IMR-90 (cell line): ENCODE results near the gene RBFOX1. TPM values are rescaled to one million over a fixed set of nuclear protein-coding genes. Genes with fewer than 3 reads are reported as not detected.

Experiments used
- ATAC-seq: fragments of 200-7000 bp; cut with Tn5 transposase; 2 replicates; pipeline ENCODE4 v1.9.1; 2020; ENCODE audit warnings: low read depth, mild to moderate bottlenecking, moderate library complexity
- BruUV-seq: library from RNA; stranded (reverse); fragments of 400-500 nt; replicated peaks from 2 replicates; lab custom pipeline; 2021; lab: Mats Ljungman, UMichigan
- CTCF ChIA-PET: fragments of 300-600 bp; formaldehyde crosslinking; extraction: SDS; loops from one replicate; lab custom pipeline; 2021; ENCODE audit warnings: antibody characterized with exemption; lab: Yijun Ruan, JAX
- POLR2A ChIA-PET: fragments of 300-600 bp; sonication (Branson Sonifier 250); formaldehyde crosslinking; loops from one replicate; lab custom pipeline; 2022; ENCODE audit warnings: antibody characterized with exemption; ENCODE audit not compliant: unreplicated experiment; lab: Charles Lee
- DNase-seq: peaks from one replicate; pipeline ENCODE4 v3.0.0; 2013
- H2AFZ ChIP-seq: replicated peaks from 2 replicates; pipeline ENCODE3; 2013; ENCODE audit warnings: low read length, mild to moderate bottlenecking; ENCODE audit not compliant: poor library complexity
- H2AK5ac ChIP-seq: 2 replicates; pipeline ENCODE4 v1.6.1; 2013; ENCODE audit warnings: low read depth, low read length, inconsistent platforms
- H2AK9ac ChIP-seq: replicated peaks from 2 replicates; pipeline ENCODE3; 2013; ENCODE audit warnings: mild to moderate bottlenecking, low read depth, low read length, moderate library complexity; ENCODE audit not compliant: poor library complexity
- H2BK120ac ChIP-seq: 2 replicates; pipeline ENCODE4 v1.6.1; 2013; ENCODE audit warnings: low read depth, low read length, inconsistent platforms
- H2BK15ac ChIP-seq: 3 replicates; pipeline ENCODE4 v1.6.1; 2013; ENCODE audit warnings: low read depth, low read length, inconsistent platforms
- H2BK20ac ChIP-seq: 2 replicates; pipeline ENCODE4 v1.6.1; 2013; ENCODE audit warnings: low read depth, mild to moderate bottlenecking, inconsistent platforms, low read length, moderate library complexity
- H2BK5ac ChIP-seq: 2 replicates; pipeline ENCODE4 v1.6.1; 2013; ENCODE audit warnings: mild to moderate bottlenecking, low read depth, low read length, inconsistent platforms; ENCODE audit not compliant: poor library complexity, severe bottlenecking
- H3K14ac ChIP-seq: replicated peaks from 2 replicates; pipeline ENCODE4 v1.6.1; 2013; ENCODE audit warnings: low read depth, low read length, inconsistent platforms
- H3K18ac ChIP-seq: 2 replicates; pipeline ENCODE4 v1.6.1; 2013; ENCODE audit warnings: low read depth, low read length, control low read depth
- H3K23ac ChIP-seq: 2 replicates; pipeline ENCODE4 v1.6.1; 2013; ENCODE audit warnings: low read depth, low read length, inconsistent platforms
- H3K27ac ChIP-seq: 2 replicates; pipeline ENCODE4 v1.5.1; 2013; ENCODE audit warnings: mild to moderate bottlenecking, control low read depth, low read length; ENCODE audit not compliant: insufficient read depth
- H3K27me3 ChIP-seq: 2 replicates; pipeline ENCODE4 v1.6.1; 2013; ENCODE audit warnings: low read length; ENCODE audit not compliant: control insufficient read depth, insufficient read depth
- H3K36me3 ChIP-seq: 2 replicates; pipeline ENCODE4 v1.6.1; 2013; ENCODE audit warnings: low read length, mixed read lengths; ENCODE audit not compliant: control insufficient read depth, insufficient read depth
- H3K4ac ChIP-seq: 2 replicates; pipeline ENCODE4 v1.6.1; 2013; ENCODE audit warnings: low read depth, low read length, inconsistent platforms
- H3K4me1 ChIP-seq: 2 replicates; pipeline ENCODE4 v1.6.1; 2013; ENCODE audit warnings: low read length, mixed read lengths; ENCODE audit not compliant: control insufficient read depth, insufficient read depth
- H3K4me2 ChIP-seq: 2 replicates; pipeline ENCODE4 v1.6.1; 2013; ENCODE audit warnings: low read depth, mild to moderate bottlenecking, control low read depth, low read length, moderate library complexity
- H3K4me3 ChIP-seq: 2 replicates; pipeline ENCODE4 v1.5.1; 2013; ENCODE audit warnings: low read depth, mild to moderate bottlenecking, control low read depth, low read length, moderate library complexity; ENCODE audit not compliant: insufficient read depth
- H3K56ac ChIP-seq: 2 replicates; pipeline ENCODE4 v1.6.1; 2013; ENCODE audit warnings: low read length, inconsistent platforms; ENCODE audit not compliant: insufficient read depth; ENCODE audit errors: extremely low read depth
- H3K79me1 ChIP-seq, 2 experiments: 2 replicates each; pipeline ENCODE4 v1.6.1; 2013; ENCODE audit warnings: low read length in 2 of 2, inconsistent platforms in 1 of 2, low read depth in 1 of 2
- H3K9ac ChIP-seq: 2 replicates; pipeline ENCODE4 v1.6.1; 2013; ENCODE audit warnings: low read depth, low read length, control low read depth
- H3K9me1 ChIP-seq: 2 replicates; pipeline ENCODE4 v1.6.1; 2013; ENCODE audit warnings: low read length, inconsistent platforms; ENCODE audit not compliant: insufficient read depth
- H3K9me3 ChIP-seq: 2 replicates; pipeline ENCODE4 v1.6.1; 2013; ENCODE audit warnings: low read length; ENCODE audit not compliant: control insufficient read depth, insufficient read depth
- H4K20me1 ChIP-seq: 2 replicates; pipeline ENCODE4 v1.6.1; 2013; ENCODE audit warnings: low read length, inconsistent platforms; ENCODE audit not compliant: insufficient read depth
- H4K5ac ChIP-seq: 2 replicates; pipeline ENCODE4 v1.6.1; 2013; ENCODE audit warnings: mild to moderate bottlenecking, low read depth, low read length, control low read depth
- H4K8ac ChIP-seq, 2 experiments: 2 replicates each; pipeline ENCODE4 v1.6.1; 2013; ENCODE audit warnings: low read depth in 2 of 2, low read length in 2 of 2, control low read depth in 1 of 2, inconsistent platforms in 1 of 2
- H4K91ac ChIP-seq: 2 replicates; pipeline ENCODE4 v1.6.1; 2013; ENCODE audit warnings: low read depth, low read length, inconsistent platforms; ENCODE audit not compliant: insufficient read depth
- CHD1 ChIP-seq: IDR thresholded peaks from 2 replicates; pipeline ENCODE4 v1.6.1; 2012; ENCODE audit warnings: low read depth, low read length, improper control_type of control experiment
- FOS ChIP-seq: fragments of 150-350 bp; IDR thresholded peaks from 2 replicates; pipeline ENCODE4 v1.6.1; 2016; ENCODE audit warnings: low read depth, low read length
- MXI1 ChIP-seq: IDR thresholded peaks from 2 replicates; pipeline ENCODE4 v1.6.1; 2012; ENCODE audit warnings: low read depth, mild to moderate bottlenecking, low read length, moderate library complexity, borderline replicate concordance
- POLR2A ChIP-seq: IDR thresholded peaks from 2 replicates; pipeline ENCODE4 v1.6.1; 2012; ENCODE audit warnings: mild to moderate bottlenecking, low read depth, low read length
- RCOR1 ChIP-seq: IDR thresholded peaks from 2 replicates; pipeline ENCODE4 v1.6.1; 2012; ENCODE audit warnings: mild to moderate bottlenecking, low read length, improper control_type of control experiment; ENCODE audit not compliant: insufficient replicate concordance
- RFX5 ChIP-seq: IDR thresholded peaks from 2 replicates; pipeline ENCODE4 v1.8.0; 2012; ENCODE audit warnings: low read depth, mild to moderate bottlenecking, low read length, moderate library complexity
- WGBS, 2 experiments: methylation state at CpG; one replicate each; pipeline versions ENCODE4 v1.1.5 to v1.1.7; 2013; ENCODE audit warnings: missing lambda C conversion rate in 2 of 2; ENCODE audit not compliant: insufficient read length in 1 of 2; ENCODE audit errors: extremely low coverage in 2 of 2; 5-methylcytosine and 5-hydroxymethylcytosine counted together
- dilution Hi-C: fragments of 300-500 bp; cut with HindIII; formaldehyde crosslinking; loops from one replicate; pipeline ENCODE4 v1.14.3; 2018; ENCODE audit warnings: low sequenced_read_pairs; ENCODE audit not compliant: unreplicated experiment
- in situ Hi-C: fragments of 300-500 bp; cut with MboI; formaldehyde crosslinking; loops from 3 replicates; pipeline ENCODE4 v1.14.3; 2019; ENCODE audit warnings: low sequenced_read_pairs, inconsistent platforms, mixed read lengths
- intact Hi-C: fragments of 100-400 bp; cut with micrococcal nuclease; formaldehyde crosslinking; loops from 2 replicates; pipeline ENCODE4 v1.10.0; 2022
- polyA plus RNA-seq, 3 experiments: library from polyadenylated mRNA; depleted of rRNA; stranded (reverse); fragments of >200 nt; gene quantifications; 2 replicates each; pipeline ENCODE4 v1.2.3, GENCODE V29; 2012; ENCODE audit warnings: low replicate concordance in 1 of 3
- total RNA-seq: library from RNA; depleted of rRNA; stranded (reverse); fragments of >200 nt; gene quantifications from 2 replicates; pipeline ENCODE4 v1.2.3, GENCODE V29; 2012

Gene RBFOX1
- total and polyA plus RNA-seq, 2 of the 4 experiments (the other 2 are of a cell fraction): not detected

GRCh38 chr16:7438601-7439000, 106.0 kb downstream of the RBFOX1 start:
- no peak overlapping the region for H2BK15ac ChIP-seq
- no peak for DNase-seq
- no peak overlapping the region for H3K4me3 ChIP-seq

More at GRCh38 chr16:7438601-7439000, 106.0 kb downstream of the RBFOX1 start:
- Histone ChIP-seq H4K8ac (no peak overlapping the region), H3K56ac (no peak overlapping the region), H3K4me2 (no peak overlapping the region), H2AK5ac (no peak overlapping the region), H3K79me1 (no peaks in the 10 kb centered on the region), H3K4me1 (no peaks in the 10 kb centered on the region), H3K36me3 (no peaks in the 10 kb centered on the region), H2BK20ac (no peak overlapping the region), H3K4ac (no peak overlapping the region), H4K20me1 (no peaks in the 10 kb centered on the region), H4K5ac (no peak overlapping the region), H3K9me1 (no peaks in the 10 kb centered on the region), H2AK9ac (no peak overlapping the region), H3K27me3 (no peaks in the 10 kb centered on the region), H2BK5ac (no peak overlapping the region), H3K9ac (no peak overlapping the region), H2BK120ac (no peak overlapping the region), H3K27ac (no peak overlapping the region), H3K14ac (no peak overlapping the region), H3K23ac (no peak overlapping the region), H4K91ac (no peak overlapping the region), H3K18ac (no peak overlapping the region), H3K9me3 (peaks cover 26% of the 10 kb centered on the region), H2AFZ (no peak overlapping the region)
- dilution Hi-C loops (no loop called here), in situ Hi-C loops (no loop called here), intact Hi-C loops (no loop called here)
- CTCF ChIA-PET: no interaction called here
- TF ChIP-seq POLR2A (no peak), MXI1 (no peak), CHD1 (no peak), RCOR1 (no peak), FOS (no peak), RFX5 (no peak)
- WGBS, 2 experiments: no CpG with 5 or more reads among the region's 5 CpGs
- POLR2A ChIA-PET: no interaction called here
- ATAC-seq: no peak
- BruUV-seq: no TSS peak
